ENCODE measurements around the gene FHIT. TPM values are rescaled to one million over a fixed set of nuclear protein-coding genes. Genes with fewer than 3 reads are reported as not detected.

Gene FHIT
- total and polyA plus RNA-seq, 11 donors = 4.2 to 26.8 (median 16.5) TPM

- TF ChIP-seq CTCF (IDR thresholded peaks at IDR 0.05) (no peak), POLR2A (IDR thresholded peaks at IDR 0.05) (no peak)
- Histone ChIP-seq H3K27me3 (no peaks in the 10 kb centered on the region), H3K27ac (no peak overlapping the region), H3K4me1 (peaks cover 0 to 12% (median 0%) of the 10 kb centered on the region in 12 donors), H3K36me3 (no peaks in the 10 kb centered on the region), H3K9me3 (peaks cover 0 to 5% (median 0%) of the 10 kb centered on the region in 12 donors), H3K4me3 (no peak overlapping the region)
- WGBS, 4 donors = 82 to 93% (median 89%) methylated on average over 3 of the region's 3 CpGs
- ATAC-seq (no peak), DNase-seq (no peak)
- intact Hi-C loops (cut with DNase I) = no loop called here
These were observed 1310.5 kb downstream of the FHIT start for GRCh38 chr3:59940718-59941117.

GRCh38 chr3:59939826-59940426 is 1311.3 kb downstream of the FHIT start:
- ATAC-seq = no peak
- no peak overlapping the region for H3K4me3 ChIP-seq
- WGBS, 4 donors = 62 to 79% (median 67%) methylated on average over 4 of the region's 4 CpGs

GRCh38 chr3:59938828-59939227 is 1312.4 kb downstream of the FHIT start:
- Histone ChIP-seq H3K36me3 (no peaks in the 10 kb centered on the region), H3K9me3 (no peaks in the 10 kb centered on the region), H3K4me1 (peaks cover 0 to 12% (median 0%) of the 10 kb centered on the region in 12 donors), H3K27ac (no peak overlapping the region), H3K4me3 (no peak overlapping the region), H3K27me3 (no peaks in the 10 kb centered on the region)
- no peak for ATAC-seq
- WGBS, 4 donors = 83 to 94% (median 89%) methylated on average over 3 of the region's 3 CpGs
- intact Hi-C loops (cut with DNase I) = loop anchor here in 1 of 10 donors (5.0 kb wide), 1 partner anchor 228 kb away; no protein-coding TSS in a partner anchor
- TF ChIP-seq CTCF (IDR thresholded peaks at IDR 0.05) (no peak), POLR2A (IDR thresholded peaks at IDR 0.05) (no peak)
- no peak for DNase-seq

More at GRCh38 chr3:59939826-59940426, 1311.3 kb downstream of the FHIT start:
- TF ChIP-seq CTCF (IDR thresholded peaks at IDR 0.05) = no peak
- no peak for TF ChIP-seq POLR2A (IDR thresholded peaks at IDR 0.05)
- Histone ChIP-seq H3K27me3 (no peaks in the 10 kb centered on the region), H3K4me1 (peaks cover 0 to 12% (median 0%) of the 10 kb centered on the region in 12 donors), H3K9me3 (peaks cover 0 to 5% (median 0%) of the 10 kb centered on the region in 12 donors), H3K27ac (no peak overlapping the region), H3K36me3 (no peaks in the 10 kb centered on the region)
- intact Hi-C loops (cut with DNase I) = loop anchor here in 1 of 10 donors (5.0 kb wide), 1 partner anchor 227 kb away; no protein-coding TSS in a partner anchor
- DNase-seq = no peak

- 19 to 33% (median 23%) methylated on average over 4 of the region's 4 CpGs for WGBS, 4 donors
- no peaks in the 10 kb centered on the region for H3K36me3 ChIP-seq
These were observed 1314.1 kb downstream of the FHIT start for GRCh38 chr3:59937201-59937600.

More at GRCh38 chr3:59937201-59937600, 1314.1 kb downstream of the FHIT start:
- Histone ChIP-seq H3K9me3 (no peaks in the 10 kb centered on the region), H3K27me3 (no peaks in the 10 kb centered on the region), H3K4me3 (no peak overlapping the region), H3K27ac (no peak overlapping the region), H3K4me1 (peaks cover 0 to 12% (median 0%) of the 10 kb centered on the region in 12 donors)
- no peak for ATAC-seq
- TF ChIP-seq CTCF (IDR thresholded peaks at IDR 0.05) = no peak
- no peak for TF ChIP-seq POLR2A (IDR thresholded peaks at IDR 0.05)
- no peak for DNase-seq
- intact Hi-C loops (cut with DNase I) = loop anchor here in 1 of 10 donors (5.0 kb wide), 1 partner anchor 230 kb away; no protein-coding TSS in a partner anchor
